H1 (cell line): ENCODE data around the gene TMEM108. TPM values are rescaled to one million over a fixed set of nuclear protein-coding genes. Genes with fewer than 3 reads are reported as not detected.

ENCODE experiments used
- BRCA1 ChIP-seq: IDR thresholded peaks from 2 replicates; pipeline ENCODE4 v1.6.1; 2012; ENCODE audit warnings: low read depth, low read length, improper control_type of control experiment
- RNF2 ChIP-seq: fragments of 200-900, 300-1000 bp; sonication (generic); IDR thresholded peaks from 2 replicates; pipeline ENCODE4 v1.7.1; 2016; ENCODE audit warnings: borderline replicate concordance, low read depth, mild to moderate bottlenecking, antibody characterized with exemption, low read length; ENCODE audit not compliant: poor library complexity, severe bottlenecking; ENCODE audit errors: missing control alignments
- TAF1 ChIP-seq: IDR thresholded peaks from 2 replicates; pipeline ENCODE4 v1.6.1; 2011; ENCODE audit warnings: mild to moderate bottlenecking, low read depth, low read length
- YY1 ChIP-seq: IDR thresholded peaks from 2 replicates; pipeline ENCODE4 v1.6.1; 2011; ENCODE audit warnings: low read depth, mild to moderate bottlenecking, low read length
- polyA plus RNA-seq, 7 experiments: library from polyadenylated mRNA; depleted of rRNA in 3 of 7; stranded (reverse) in 5 of 7; unstranded in 2 of 7; fragments of >200 nt in 5 of 7; fragments of 200-250 nt in 2 of 7; gene quantifications; 1 replicate in 5 of 7; 2 replicates in 1 of 7; 4 replicates in 1 of 7; pipeline versions ENCODE4 v1.2.1 to v1.2.3, GENCODE V29; 2011 to 2013; ENCODE audit warnings: missing spikeins in 2 of 7, mixed read lengths in 2 of 7
- total RNA-seq: library from RNA; stranded (reverse); fragmentation: NEBNext Ultra II Directional; extraction: Animal tissue kit (Norgen Biotek cat#: 25700); gene quantifications from 2 replicates; pipeline ENCODE4 v1.2.1, GENCODE V29; 2021

TMEM108 gene
- total and polyA plus RNA-seq, 2 of the 8 experiments (the other 6 are each of a cell fraction or from before 2014, with no cell fraction given) = 14.3 to 16.2 TPM

GRCh38 chr3:133256787-133257483 lies 218.7 kb downstream of the TMEM108 start (continued):
- TF ChIP-seq RNF2 = no peak
- no peak for TF ChIP-seq YY1
- no peak for TF ChIP-seq BRCA1
- no peak for TF ChIP-seq TAF1
- TF ChIP-seq, all 59 proteins: peak for 0
